HCT116 (cell line): ENCODE measurements around the gene TNNI2.
"Not testable (repeated sequence)": the region's sequence is repeated elsewhere in the genome, so short reads cannot be mapped to it uniquely, and the experiment has no call there.

ENCODE experiments used
- CEBPB ChIP-seq: IDR thresholded peaks from 2 replicates; pipeline ENCODE4 v1.6.1; 2012; ENCODE audit warnings: low read depth
- CTCF ChIP-seq, 3 experiments: fragments of 200-600 bp in 1 of 3; sonication (generic) in 1 of 3; IDR thresholded peaks in 2 of 3; conservative IDR thresholded peaks in 1 of 3; 2 replicates each; pipeline ENCODE4 v1.5.1; 2012 to 2017; ENCODE audit warnings: low read depth in 2 of 3, low read length in 2 of 3, antibody characterized with exemption in 1 of 3, borderline replicate concordance in 1 of 3, control low read depth in 1 of 3, mild to moderate bottlenecking in 1 of 3, mixed read lengths in 1 of 3, mixed run types in 1 of 3, moderate library complexity in 1 of 3; ENCODE audit not compliant: insufficient read depth in 1 of 3
- EZH2phosphoT487 ChIP-seq: fragments of 200-600 bp; IDR thresholded peaks from 2 replicates; pipeline ENCODE4 v1.6.1; 2018; ENCODE audit warnings: antibody characterized with exemption, borderline replicate concordance
- POLR2AphosphoS5 ChIP-seq: IDR thresholded peaks from 2 replicates; pipeline ENCODE4 v1.6.1; 2011; ENCODE audit warnings: mild to moderate bottlenecking, low read depth, low read length, moderate library complexity
- TCF7L2 ChIP-seq: IDR thresholded peaks from 2 replicates; pipeline ENCODE4 v1.7.0; 2011; ENCODE audit warnings: borderline replicate concordance, inconsistent platforms; ENCODE audit not compliant: insufficient read depth, insufficient read length; ENCODE audit errors: extremely low read depth
- ZFX ChIP-seq: fragments of 450-650 bp; IDR thresholded peaks from 2 replicates; pipeline ENCODE4 v1.6.1; 2017

DNA sequence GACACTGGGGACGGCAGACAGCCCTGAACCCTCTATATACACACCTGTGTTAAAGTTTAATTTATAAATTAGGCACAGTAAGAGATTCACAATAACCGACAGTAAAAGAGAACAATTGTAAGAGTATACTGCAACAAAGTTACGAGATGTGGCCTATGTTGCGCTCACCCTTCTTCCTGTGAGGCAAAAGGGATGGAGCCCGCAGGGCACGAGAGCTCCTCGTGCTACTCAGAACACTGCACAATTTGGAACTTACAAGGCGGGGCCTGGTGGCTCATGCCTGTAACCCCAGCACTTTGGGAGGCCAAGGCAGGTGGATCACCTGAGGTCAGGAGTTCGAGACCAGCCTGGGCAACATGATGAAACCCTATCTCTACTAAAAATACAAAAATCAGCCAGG is 25.4 kb upstream of the TNNI2 start:
- TF ChIP-seq CTCF (IDR thresholded peaks at IDR 0.05 in 2 of 3, conservative IDR thresholded peaks at IDR 0.05 in 1 of 3; ENCODE audit: borderline replicate concordance in 1 of 3, insufficient read depth in 1 of 3, low read depth in 2 of 3, low read length in 2 of 3); TCF7L2; POLR2AphosphoS5; ZFX; CEBPB; EZH2phosphoT487: not testable (repeated sequence)
